ENCODE data around the gene RIPPLY3.
"Not testable (repeated sequence)": the region's sequence is repeated elsewhere in the genome, so short reads cannot be mapped to it uniquely, and the experiment has no call there.

The RIPPLY3 gene

GRCh38 chr21:37030864-37031263 lies 24.4 kb downstream of the RIPPLY3 start:
- H3K4me3 ChIP-seq (replicated peaks; ENCODE audit: low read depth, low read length) = no peak overlapping the region
- TF ChIP-seq, protein P1, sequence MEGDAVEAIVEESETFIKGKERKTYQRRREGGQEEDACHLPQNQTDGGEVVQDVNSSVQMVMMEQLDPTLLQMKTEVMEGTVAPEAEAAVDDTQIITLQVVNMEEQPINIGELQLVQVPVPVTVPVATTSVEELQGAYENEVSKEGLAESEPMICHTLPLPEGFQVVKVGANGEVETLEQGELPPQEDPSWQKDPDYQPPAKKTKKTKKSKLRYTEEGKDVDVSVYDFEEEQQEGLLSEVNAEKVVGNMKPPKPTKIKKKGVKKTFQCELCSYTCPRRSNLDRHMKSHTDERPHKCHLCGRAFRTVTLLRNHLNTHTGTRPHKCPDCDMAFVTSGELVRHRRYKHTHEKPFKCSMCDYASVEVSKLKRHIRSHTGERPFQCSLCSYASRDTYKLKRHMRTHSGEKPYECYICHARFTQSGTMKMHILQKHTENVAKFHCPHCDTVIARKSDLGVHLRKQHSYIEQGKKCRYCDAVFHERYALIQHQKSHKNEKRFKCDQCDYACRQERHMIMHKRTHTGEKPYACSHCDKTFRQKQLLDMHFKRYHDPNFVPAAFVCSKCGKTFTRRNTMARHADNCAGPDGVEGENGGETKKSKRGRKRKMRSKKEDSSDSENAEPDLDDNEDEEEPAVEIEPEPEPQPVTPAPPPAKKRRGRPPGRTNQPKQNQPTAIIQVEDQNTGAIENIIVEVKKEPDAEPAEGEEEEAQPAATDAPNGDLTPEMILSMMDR (IDR thresholded peaks at IDR 0.05; ENCODE audit: low read depth, low read length, missing control alignments) = no peak
- no peak for DNase-seq (ENCODE audit: extremely low read depth, low read depth)

GRCh38 chr21:37032293-37032692 lies 25.8 kb downstream of the RIPPLY3 start:
- TF ChIP-seq, protein P1 (IDR thresholded peaks at IDR 0.05; ENCODE audit: low read depth, low read length, missing control alignments) = no peak
- no peak for DNase-seq (ENCODE audit: extremely low read depth, low read depth)
- H3K4me3 ChIP-seq (replicated peaks; ENCODE audit: low read depth, low read length) = no peak overlapping the region

- no peak overlapping the region for H3K4me3 ChIP-seq (replicated peaks; ENCODE audit: low read depth, low read length)
- DNase-seq (ENCODE audit: extremely low read depth, low read depth) = peak; percentile 27
- TF ChIP-seq, protein P1 (IDR thresholded peaks at IDR 0.05; ENCODE audit: low read depth, low read length, missing control alignments) = no peak
These were observed 26.5 kb downstream of the RIPPLY3 start for GRCh38 chr21:37032877-37033471.

- not testable (repeated sequence) for DNase-seq (ENCODE audit: extremely low read depth, low read depth); H3K4me3 ChIP-seq (replicated peaks; ENCODE audit: low read depth, low read length)
These were observed 27.9 kb downstream of the RIPPLY3 start for GRCh38 chr21:37034394-37034793.

GRCh38 chr21:37036177-37036576 lies 29.7 kb downstream of the RIPPLY3 start:
- TF ChIP-seq, protein P1 (IDR thresholded peaks at IDR 0.05; ENCODE audit: low read depth, low read length, missing control alignments) = no peak
- no peak for DNase-seq (ENCODE audit: extremely low read depth, low read depth)
- no peak overlapping the region for H3K4me3 ChIP-seq (replicated peaks; ENCODE audit: low read depth, low read length)

DNA sequence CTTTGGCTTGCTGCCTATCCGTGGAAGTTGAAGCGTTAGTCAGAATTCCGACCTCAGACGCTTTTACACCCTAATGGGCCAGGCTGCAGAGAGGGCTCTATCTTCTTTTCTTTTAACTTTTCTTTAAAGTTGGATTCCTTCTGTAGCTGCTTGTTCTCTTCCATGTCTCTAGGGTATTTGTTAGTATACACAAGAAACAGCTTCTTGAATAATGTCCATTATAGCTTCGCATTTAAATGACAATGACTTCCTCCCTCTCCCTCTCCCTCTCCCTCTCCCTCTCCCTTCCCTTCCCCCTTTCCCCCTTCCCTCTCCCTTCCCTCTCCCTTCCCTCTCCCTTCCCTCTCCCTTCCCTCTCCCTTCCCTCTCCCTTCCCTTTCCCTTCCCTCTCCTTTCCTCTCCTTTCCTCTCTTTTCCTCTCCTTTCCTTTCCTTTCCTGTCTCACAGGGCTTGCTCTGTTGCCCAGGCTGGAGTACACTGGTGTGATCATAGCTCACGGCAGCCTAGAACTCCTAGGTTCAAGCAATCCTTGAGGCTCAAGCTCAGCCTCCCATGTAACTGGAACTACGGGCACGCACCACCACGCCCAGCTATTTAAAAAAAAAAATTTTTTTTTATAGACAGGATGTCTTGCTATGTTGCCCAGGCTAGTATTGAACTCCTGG lies 33.0 kb downstream of the RIPPLY3 start:
- TF ChIP-seq, protein P1 (IDR thresholded peaks at IDR 0.05; ENCODE audit: low read depth, low read length, missing control alignments) = no peak
- H3K4me3 ChIP-seq (replicated peaks; ENCODE audit: low read depth, low read length) = no peak overlapping the region
- no peak for DNase-seq (ENCODE audit: extremely low read depth, low read depth)

GRCh38 chr21:37040212-37040611 lies 33.7 kb downstream of the RIPPLY3 start:
- no peak for DNase-seq (ENCODE audit: extremely low read depth, low read depth)
- TF ChIP-seq, protein P1 (IDR thresholded peaks at IDR 0.05; ENCODE audit: low read depth, low read length, missing control alignments) = no peak
- no peak overlapping the region for H3K4me3 ChIP-seq (replicated peaks; ENCODE audit: low read depth, low read length)
